Endothelial cell (in vitro differentiated cells): ENCODE data around the gene IQCH. TPM values are rescaled to one million over a fixed set of nuclear protein-coding genes. Genes with fewer than 3 reads are reported as not detected.

Source experiments
- DNase-seq: peaks from one replicate; pipeline ENCODE4 v3.0.0; 2021; ENCODE audit warnings: low spot score
- H3K27ac Mint-ChIP-seq: one replicate; pipeline ENCODE4 v1.8.0; 2021; ENCODE audit warnings: mixed read lengths, inconsistent platforms; ENCODE audit not compliant: unreplicated experiment
- H3K27me3 Mint-ChIP-seq: one replicate; pipeline ENCODE4 v1.8.0; 2021; ENCODE audit warnings: mild to moderate bottlenecking, moderate library complexity, mixed read lengths, inconsistent platforms; ENCODE audit not compliant: unreplicated experiment
- H3K36me3 Mint-ChIP-seq: one replicate; pipeline ENCODE4 v1.8.0; 2021; ENCODE audit warnings: mild to moderate bottlenecking, low read depth, mixed read lengths, inconsistent platforms; ENCODE audit not compliant: unreplicated experiment
- H3K4me1 Mint-ChIP-seq: one replicate; pipeline ENCODE4 v1.8.0; 2021; ENCODE audit warnings: mild to moderate bottlenecking, mixed read lengths, inconsistent platforms; ENCODE audit not compliant: unreplicated experiment
- H3K4me3 Mint-ChIP-seq: one replicate; pipeline ENCODE4 v1.8.0; 2021; ENCODE audit warnings: mild to moderate bottlenecking, mixed read lengths, inconsistent platforms; ENCODE audit not compliant: unreplicated experiment
- H3K9me3 Mint-ChIP-seq: one replicate; pipeline ENCODE4 v1.8.0; 2021; ENCODE audit warnings: mixed read lengths, inconsistent platforms; ENCODE audit not compliant: unreplicated experiment
- total RNA-seq: library from RNA; stranded (reverse); fragmentation: NEBNext Ultra II Directional; extraction: Animal tissue kit (Norgen Biotek cat#: 25700); gene quantifications from one replicate; pipeline ENCODE4 v1.2.1, GENCODE V29; 2021; ENCODE audit not compliant: unreplicated experiment
- TF ChIP-seq, protein P1 (sequence below): fragments of 200-600 bp; sonication (generic); IDR thresholded peaks from one replicate; pipeline ENCODE4 v1.5.0; 2021; ENCODE audit warnings: antibody characterized with exemption; ENCODE audit not compliant: unreplicated experiment

Gene IQCH
- total RNA-seq, 1 donor from 2014 or later, result 2.4 TPM

GRCh38 chr15:67296188-67296587 is 41.6 kb downstream of the IQCH start:
- TF ChIP-seq, protein P1, sequence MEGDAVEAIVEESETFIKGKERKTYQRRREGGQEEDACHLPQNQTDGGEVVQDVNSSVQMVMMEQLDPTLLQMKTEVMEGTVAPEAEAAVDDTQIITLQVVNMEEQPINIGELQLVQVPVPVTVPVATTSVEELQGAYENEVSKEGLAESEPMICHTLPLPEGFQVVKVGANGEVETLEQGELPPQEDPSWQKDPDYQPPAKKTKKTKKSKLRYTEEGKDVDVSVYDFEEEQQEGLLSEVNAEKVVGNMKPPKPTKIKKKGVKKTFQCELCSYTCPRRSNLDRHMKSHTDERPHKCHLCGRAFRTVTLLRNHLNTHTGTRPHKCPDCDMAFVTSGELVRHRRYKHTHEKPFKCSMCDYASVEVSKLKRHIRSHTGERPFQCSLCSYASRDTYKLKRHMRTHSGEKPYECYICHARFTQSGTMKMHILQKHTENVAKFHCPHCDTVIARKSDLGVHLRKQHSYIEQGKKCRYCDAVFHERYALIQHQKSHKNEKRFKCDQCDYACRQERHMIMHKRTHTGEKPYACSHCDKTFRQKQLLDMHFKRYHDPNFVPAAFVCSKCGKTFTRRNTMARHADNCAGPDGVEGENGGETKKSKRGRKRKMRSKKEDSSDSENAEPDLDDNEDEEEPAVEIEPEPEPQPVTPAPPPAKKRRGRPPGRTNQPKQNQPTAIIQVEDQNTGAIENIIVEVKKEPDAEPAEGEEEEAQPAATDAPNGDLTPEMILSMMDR, result no peak
- Mint-ChIP-seq H3K27ac (no peak overlapping the region), H3K9me3 (no peaks in the 10 kb centered on the region), H3K27me3 (no peaks in the 10 kb centered on the region), H3K4me1 (no peaks in the 10 kb centered on the region), H3K4me3 (no peak overlapping the region), H3K36me3 (no peaks in the 10 kb centered on the region)
- DNase-seq, result no peak

DNA sequence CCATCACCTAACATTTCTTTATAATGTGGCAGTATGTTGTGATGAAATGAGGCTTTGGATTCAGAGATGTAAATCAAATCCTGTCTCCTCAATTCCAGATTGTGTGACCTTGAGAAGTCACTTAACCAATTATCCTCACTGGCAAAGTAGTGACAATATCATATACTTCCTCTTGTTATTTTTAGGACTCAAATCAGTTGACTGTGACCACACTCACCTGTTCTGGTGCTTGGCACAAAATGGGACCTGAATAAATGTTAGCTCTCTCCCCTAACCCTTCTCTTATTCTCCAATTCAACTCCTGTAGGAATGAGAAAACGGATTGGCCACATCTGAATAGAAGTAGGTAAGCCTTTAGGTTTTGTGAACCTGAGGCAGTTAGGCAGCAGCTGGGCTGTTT is 42.1 kb downstream of the IQCH start:
- DNase-seq, result no peak
- Mint-ChIP-seq H3K4me3 (no peak overlapping the region), H3K27ac (no peak overlapping the region), H3K4me1 (no peaks in the 10 kb centered on the region), H3K9me3 (no peaks in the 10 kb centered on the region), H3K36me3 (no peaks in the 10 kb centered on the region), H3K27me3 (no peaks in the 10 kb centered on the region)
- TF ChIP-seq, protein P1, result no peak

DNA sequence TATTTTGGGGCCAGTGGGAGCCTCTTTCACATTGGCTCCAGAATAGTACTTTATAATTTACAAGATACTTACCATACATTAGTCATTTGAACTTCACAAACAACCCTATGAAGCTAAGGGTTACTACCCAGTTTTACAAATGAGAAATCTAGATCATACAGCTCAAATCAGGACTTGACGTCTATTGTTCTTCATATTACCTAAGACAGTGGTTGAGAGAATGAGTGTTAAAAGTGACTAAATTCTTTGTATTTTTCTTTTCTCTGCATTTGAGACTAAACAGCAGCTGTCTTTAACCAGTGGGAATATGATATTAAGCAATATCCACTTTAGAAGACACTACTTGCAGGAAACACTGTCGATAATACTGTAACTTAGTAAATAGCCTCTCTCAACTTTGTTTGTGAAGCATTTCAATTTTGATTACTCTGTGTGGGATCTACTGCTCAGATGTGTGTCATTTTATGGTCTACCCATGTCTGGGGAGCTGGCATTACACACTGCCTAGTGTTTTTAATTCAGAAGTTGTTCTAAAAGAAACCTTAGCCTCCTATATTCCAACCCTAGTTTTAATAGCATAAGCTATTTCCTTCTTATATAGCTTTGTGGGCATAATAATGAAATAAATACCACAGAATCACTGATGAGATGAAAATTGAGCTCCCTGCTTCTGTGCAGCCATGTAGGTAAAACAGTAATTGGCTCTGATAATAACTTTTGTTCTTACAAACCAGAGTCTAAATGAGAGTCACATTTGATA is 45.9 kb downstream of the IQCH start:
- no peaks in the 10 kb centered on the region for H3K4me1 Mint-ChIP-seq
- H3K36me3 Mint-ChIP-seq, result no peaks in the 10 kb centered on the region
- no peaks in the 10 kb centered on the region for H3K9me3 Mint-ChIP-seq
- no peak overlapping the region for H3K27ac Mint-ChIP-seq
- TF ChIP-seq, protein P1, result no peak
- H3K27me3 Mint-ChIP-seq, result no peaks in the 10 kb centered on the region
- no peak for DNase-seq
- no peak overlapping the region for H3K4me3 Mint-ChIP-seq

GRCh38 chr15:67303490-67304363 is 49.1 kb downstream of the IQCH start:
- no peak for DNase-seq
- Mint-ChIP-seq H3K9me3 (no peaks in the 10 kb centered on the region), H3K4me3 (no peak overlapping the region), H3K36me3 (no peaks in the 10 kb centered on the region), H3K27me3 (no peaks in the 10 kb centered on the region), H3K4me1 (no peaks in the 10 kb centered on the region), H3K27ac (no peak overlapping the region)
- TF ChIP-seq, protein P1, result no peak

DNA sequence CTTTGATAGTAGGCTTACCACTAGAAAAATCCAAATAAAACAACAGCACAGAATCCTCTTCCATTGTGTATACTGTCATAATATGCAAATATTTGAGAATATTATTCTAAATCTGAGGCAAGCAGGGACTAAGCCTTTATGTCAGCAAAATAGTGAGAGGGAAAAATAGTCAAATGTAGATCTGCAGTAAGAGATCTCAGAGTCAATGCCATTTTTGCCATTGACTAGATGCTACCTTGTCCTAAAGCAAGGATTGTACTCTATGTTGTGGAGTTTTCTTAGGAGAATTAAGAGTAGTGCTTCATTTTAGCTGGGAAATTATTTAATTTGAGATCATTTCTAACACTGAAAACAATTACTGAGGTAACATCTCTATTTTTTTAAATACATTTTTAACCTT is 50.2 kb downstream of the IQCH start:
- no peak overlapping the region for H3K27ac Mint-ChIP-seq
- H3K27me3 Mint-ChIP-seq, result no peaks in the 10 kb centered on the region
- H3K4me3 Mint-ChIP-seq, result no peak overlapping the region
- no peaks in the 10 kb centered on the region for H3K9me3 Mint-ChIP-seq
- H3K4me1 Mint-ChIP-seq, result no peaks in the 10 kb centered on the region
- no peak for DNase-seq
- no peaks in the 10 kb centered on the region for H3K36me3 Mint-ChIP-seq
- TF ChIP-seq, protein P1, result no peak
